SK-N-SH (cell line): Measurements from ENCODE around the gene STPG2.

Source experiments
- EZH2phosphoT487 ChIP-seq: fragments of 200-600 bp; sonication (generic); IDR thresholded peaks from 2 replicates; pipeline ENCODE4 v1.6.1; 2017; ENCODE audit warnings: low read depth, mixed run types, mild to moderate bottlenecking, antibody characterized with exemption, moderate library complexity, borderline replicate concordance
- FOXJ3 ChIP-seq: sonication (generic); formaldehyde crosslinking; IDR thresholded peaks from 2 replicates; pipeline ENCODE4 v1.5.1; 2020; ENCODE audit warnings: mild to moderate bottlenecking, missing genetic modification reagents
- JUND ChIP-seq: IDR thresholded peaks from 2 replicates; pipeline ENCODE4 v1.4.0; 2012
- MAX ChIP-seq: IDR thresholded peaks from 2 replicates; pipeline ENCODE4 v1.4.0; 2012; ENCODE audit warnings: low read depth
- NFIC ChIP-seq: IDR thresholded peaks from 2 replicates; pipeline ENCODE4 v1.4.0; 2012; ENCODE audit warnings: borderline replicate concordance
- NRF1 ChIP-seq: IDR thresholded peaks from 2 replicates; pipeline ENCODE4 v1.6.1; 2012; ENCODE audit warnings: low read depth, mild to moderate bottlenecking, low read length
- POLR2AphosphoS5 ChIP-seq: IDR thresholded peaks from 2 replicates; pipeline ENCODE4 v1.6.1; 2012; ENCODE audit warnings: low read depth, low read length
- RCOR1 ChIP-seq: fragments of 150-350 bp; IDR thresholded peaks from 2 replicates; pipeline ENCODE4 v1.6.1; 2017; ENCODE audit warnings: antibody characterized with exemption, low read length
- RFX5 ChIP-seq: IDR thresholded peaks from 2 replicates; pipeline ENCODE4 v1.6.1; 2012; ENCODE audit warnings: mild to moderate bottlenecking, improper control_type of control experiment, low read length
- RXRA ChIP-seq: IDR thresholded peaks from 2 replicates; pipeline ENCODE4 v1.4.0; 2012; ENCODE audit warnings: low read depth, mild to moderate bottlenecking, borderline replicate concordance
- YY1 ChIP-seq: IDR thresholded peaks from 2 replicates; pipeline ENCODE4 v1.4.0; 2012; ENCODE audit warnings: low read depth, mild to moderate bottlenecking
- TF ChIP-seq, protein P1 (sequence below): fragments of 200-600 bp; sonication (generic); IDR thresholded peaks from 2 replicates; pipeline ENCODE4 v1.6.1; 2017; ENCODE audit warnings: antibody characterized with exemption, mild to moderate bottlenecking, moderate library complexity
- TF ChIP-seq, protein P2 (sequence below): IDR thresholded peaks from 2 replicates; pipeline ENCODE4 v1.6.1; 2012; ENCODE audit warnings: mild to moderate bottlenecking, low read depth, low read length, moderate library complexity
- TF ChIP-seq, protein P3 (sequence below): fragments of 150-350 bp; IDR thresholded peaks from 2 replicates; pipeline ENCODE4 v1.6.1; 2017; ENCODE audit warnings: antibody characterized with exemption, low read length, low read depth, borderline replicate concordance

DNA sequence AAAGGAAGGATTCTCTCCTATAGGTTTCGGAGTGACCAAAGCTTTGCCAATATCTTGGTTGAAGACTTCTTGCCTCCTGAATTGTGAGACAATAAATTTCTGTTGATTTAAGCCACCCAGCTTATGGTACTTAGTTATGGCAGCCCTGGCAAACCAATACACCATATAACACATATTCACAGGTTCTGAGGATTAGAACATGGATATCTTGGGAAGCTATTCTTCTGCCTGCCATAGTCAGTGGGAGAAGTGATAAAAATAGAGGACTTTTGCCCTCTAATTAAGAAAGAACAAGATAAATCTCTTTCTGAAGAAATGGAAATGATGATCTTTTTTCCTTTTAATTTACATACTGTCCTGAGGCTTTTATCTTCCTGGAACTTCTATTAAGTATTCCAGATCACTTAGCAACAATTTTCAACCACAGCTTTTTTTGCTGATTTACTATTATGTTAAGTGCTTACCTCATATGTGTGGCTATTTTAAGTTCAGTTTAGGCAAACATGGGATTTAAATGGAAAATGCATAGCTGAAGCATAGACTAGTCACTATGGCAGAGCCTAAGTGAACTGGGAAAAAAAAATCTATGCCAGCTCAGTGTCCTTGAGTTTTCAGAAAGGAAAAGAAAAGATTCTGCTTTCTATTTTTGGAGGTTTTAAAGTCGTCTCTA, 381.7 kb downstream of the STPG2 start:
- TF ChIP-seq NFIC (no peak), MAX (no peak), FOXJ3 (CRISPR knock-in tag) (no peak), RFX5 (no peak), JUND (no peak), RCOR1 (no peak), NRF1 (no peak), YY1 (no peak), RXRA (no peak), EZH2phosphoT487 (no peak), POLR2AphosphoS5 (no peak)
- TF ChIP-seq, protein P1, sequence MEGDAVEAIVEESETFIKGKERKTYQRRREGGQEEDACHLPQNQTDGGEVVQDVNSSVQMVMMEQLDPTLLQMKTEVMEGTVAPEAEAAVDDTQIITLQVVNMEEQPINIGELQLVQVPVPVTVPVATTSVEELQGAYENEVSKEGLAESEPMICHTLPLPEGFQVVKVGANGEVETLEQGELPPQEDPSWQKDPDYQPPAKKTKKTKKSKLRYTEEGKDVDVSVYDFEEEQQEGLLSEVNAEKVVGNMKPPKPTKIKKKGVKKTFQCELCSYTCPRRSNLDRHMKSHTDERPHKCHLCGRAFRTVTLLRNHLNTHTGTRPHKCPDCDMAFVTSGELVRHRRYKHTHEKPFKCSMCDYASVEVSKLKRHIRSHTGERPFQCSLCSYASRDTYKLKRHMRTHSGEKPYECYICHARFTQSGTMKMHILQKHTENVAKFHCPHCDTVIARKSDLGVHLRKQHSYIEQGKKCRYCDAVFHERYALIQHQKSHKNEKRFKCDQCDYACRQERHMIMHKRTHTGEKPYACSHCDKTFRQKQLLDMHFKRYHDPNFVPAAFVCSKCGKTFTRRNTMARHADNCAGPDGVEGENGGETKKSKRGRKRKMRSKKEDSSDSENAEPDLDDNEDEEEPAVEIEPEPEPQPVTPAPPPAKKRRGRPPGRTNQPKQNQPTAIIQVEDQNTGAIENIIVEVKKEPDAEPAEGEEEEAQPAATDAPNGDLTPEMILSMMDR: no peak
- TF ChIP-seq, protein P2, sequence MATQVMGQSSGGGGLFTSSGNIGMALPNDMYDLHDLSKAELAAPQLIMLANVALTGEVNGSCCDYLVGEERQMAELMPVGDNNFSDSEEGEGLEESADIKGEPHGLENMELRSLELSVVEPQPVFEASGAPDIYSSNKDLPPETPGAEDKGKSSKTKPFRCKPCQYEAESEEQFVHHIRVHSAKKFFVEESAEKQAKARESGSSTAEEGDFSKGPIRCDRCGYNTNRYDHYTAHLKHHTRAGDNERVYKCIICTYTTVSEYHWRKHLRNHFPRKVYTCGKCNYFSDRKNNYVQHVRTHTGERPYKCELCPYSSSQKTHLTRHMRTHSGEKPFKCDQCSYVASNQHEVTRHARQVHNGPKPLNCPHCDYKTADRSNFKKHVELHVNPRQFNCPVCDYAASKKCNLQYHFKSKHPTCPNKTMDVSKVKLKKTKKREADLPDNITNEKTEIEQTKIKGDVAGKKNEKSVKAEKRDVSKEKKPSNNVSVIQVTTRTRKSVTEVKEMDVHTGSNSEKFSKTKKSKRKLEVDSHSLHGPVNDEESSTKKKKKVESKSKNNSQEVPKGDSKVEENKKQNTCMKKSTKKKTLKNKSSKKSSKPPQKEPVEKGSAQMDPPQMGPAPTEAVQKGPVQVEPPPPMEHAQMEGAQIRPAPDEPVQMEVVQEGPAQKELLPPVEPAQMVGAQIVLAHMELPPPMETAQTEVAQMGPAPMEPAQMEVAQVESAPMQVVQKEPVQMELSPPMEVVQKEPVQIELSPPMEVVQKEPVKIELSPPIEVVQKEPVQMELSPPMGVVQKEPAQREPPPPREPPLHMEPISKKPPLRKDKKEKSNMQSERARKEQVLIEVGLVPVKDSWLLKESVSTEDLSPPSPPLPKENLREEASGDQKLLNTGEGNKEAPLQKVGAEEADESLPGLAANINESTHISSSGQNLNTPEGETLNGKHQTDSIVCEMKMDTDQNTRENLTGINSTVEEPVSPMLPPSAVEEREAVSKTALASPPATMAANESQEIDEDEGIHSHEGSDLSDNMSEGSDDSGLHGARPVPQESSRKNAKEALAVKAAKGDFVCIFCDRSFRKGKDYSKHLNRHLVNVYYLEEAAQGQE: no peak
- TF ChIP-seq, protein P3, sequence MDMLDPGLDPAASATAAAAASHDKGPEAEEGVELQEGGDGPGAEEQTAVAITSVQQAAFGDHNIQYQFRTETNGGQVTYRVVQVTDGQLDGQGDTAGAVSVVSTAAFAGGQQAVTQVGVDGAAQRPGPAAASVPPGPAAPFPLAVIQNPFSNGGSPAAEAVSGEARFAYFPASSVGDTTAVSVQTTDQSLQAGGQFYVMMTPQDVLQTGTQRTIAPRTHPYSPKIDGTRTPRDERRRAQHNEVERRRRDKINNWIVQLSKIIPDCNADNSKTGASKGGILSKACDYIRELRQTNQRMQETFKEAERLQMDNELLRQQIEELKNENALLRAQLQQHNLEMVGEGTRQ: no peak
